EL (cell line): ENCODE data around the gene ANKRD9.
"Not testable (repeated sequence)": the region's sequence is repeated elsewhere in the genome, so short reads cannot be mapped to it uniquely, and the experiment has no call there.

Experiments used
- DNase-seq: peaks from one replicate; pipeline ENCODE4 v3.0.0-alpha.2; 2016

Gene ANKRD9

GRCh38 chr14:102537981-102538601 lies 28.5 kb upstream of the ANKRD9 start:
- no peak for DNase-seq

GRCh38 chr14:102532204-102532658 lies 22.7 kb upstream of the ANKRD9 start:
- DNase-seq = no peak

GRCh38 chr14:102530828-102531478 lies 21.4 kb upstream of the ANKRD9 start:
- no peak for DNase-seq

- DNase-seq = no peak
Measured at GRCh38 chr14:102528431-102529170, 19.0 kb upstream of the ANKRD9 start.

- DNase-seq = no peak
Measured at GRCh38 chr14:102525929-102526497, 16.4 kb upstream of the ANKRD9 start.

GRCh38 chr14:102525219-102525928 lies 15.8 kb upstream of the ANKRD9 start:
- DNase-seq = peak; percentile 73

- DNase-seq = peak; percentile 99
Measured at GRCh38 chr14:102524451-102525218, 15.1 kb upstream of the ANKRD9 start.

- no peak for DNase-seq
Measured at GRCh38 chr14:102523569-102524450, 14.2 kb upstream of the ANKRD9 start.

GRCh38 chr14:102523200-102523568 lies 13.6 kb upstream of the ANKRD9 start:
- no peak for DNase-seq

- DNase-seq = not testable (repeated sequence)
Measured at GRCh38 chr14:102519709-102520108, 10.1 kb upstream of the ANKRD9 start.

GRCh38 chr14:102518063-102518648 lies 8.6 kb upstream of the ANKRD9 start:
- no peak for DNase-seq

- DNase-seq = no peak
Measured at GRCh38 chr14:102517392-102518062, 8.0 kb upstream of the ANKRD9 start.

- DNase-seq = peak; percentile 29
Measured at GRCh38 chr14:102516531-102517391, 7.2 kb upstream of the ANKRD9 start.

GRCh38 chr14:102514987-102515733 lies 5.6 kb upstream of the ANKRD9 start:
- DNase-seq = no peak

GRCh38 chr14:102513899-102514772 lies 4.6 kb upstream of the ANKRD9 start:
- DNase-seq = no peak

- no peak for DNase-seq
Measured at GRCh38 chr14:102512793-102513300, 3.3 kb upstream of the ANKRD9 start.

GRCh38 chr14:102511538-102511937 lies 2.0 kb upstream of the ANKRD9 start:
- no peak for DNase-seq
